ENCODE results near the gene FOXD3.

The FOXD3 gene

GRCh38 chr1:63321066-63321784 lies 1.1 kb upstream of the FOXD3 start:
- H3K9me3 ChIP-seq (ENCODE audit: control insufficient read depth in 2 of 2, low read length in 2 of 2) = peaks cover 0 to 3% of the 10 kb centered on the region in 2 donors
- no peak overlapping the region for H3K27ac ChIP-seq (ENCODE audit: low read depth in 2 of 2, low read length in 2 of 2)
- H3K4me1 ChIP-seq (ENCODE audit: control insufficient read depth in 2 of 2, insufficient read depth in 2 of 2, low read length in 2 of 2) = peaks cover 7 to 21% of the 10 kb centered on the region in 2 donors
- no peak overlapping the region for H3K4me3 ChIP-seq (ENCODE audit: low read length in 2 of 2)
- H3K36me3 ChIP-seq (ENCODE audit: control insufficient read depth in 2 of 2, insufficient read depth in 2 of 2, low read length in 2 of 2) = no peaks in the 10 kb centered on the region
- no peak overlapping the region for H3K9ac ChIP-seq (ENCODE audit: low read depth in 1 of 2, low read length in 2 of 2)
- H3K27me3 ChIP-seq (ENCODE audit: control insufficient read depth in 2 of 2, insufficient read depth in 2 of 2, low read length in 2 of 2) = peaks cover 62 to 88% of the 10 kb centered on the region in 2 donors

GRCh38 chr1:63321785-63322113 lies 618 bp upstream of the FOXD3 start:
- no peak overlapping the region for H3K9ac ChIP-seq (ENCODE audit: low read depth in 1 of 2, low read length in 2 of 2)
- peaks cover 64 to 90% of the 10 kb centered on the region in 2 donors for H3K27me3 ChIP-seq (ENCODE audit: control insufficient read depth in 2 of 2, insufficient read depth in 2 of 2, low read length in 2 of 2)
- H3K27ac ChIP-seq (ENCODE audit: low read depth in 2 of 2, low read length in 2 of 2) = no peak overlapping the region
- H3K36me3 ChIP-seq (ENCODE audit: control insufficient read depth in 2 of 2, insufficient read depth in 2 of 2, low read length in 2 of 2) = no peaks in the 10 kb centered on the region
- H3K4me3 ChIP-seq (ENCODE audit: low read length in 2 of 2) = peak overlapping the region; percentile 66 to 68
- H3K4me1 ChIP-seq (ENCODE audit: control insufficient read depth in 2 of 2, insufficient read depth in 2 of 2, low read length in 2 of 2) = peaks cover 7 to 21% of the 10 kb centered on the region in 2 donors
- H3K9me3 ChIP-seq (ENCODE audit: control insufficient read depth in 2 of 2, low read length in 2 of 2) = peaks cover 0 to 3% of the 10 kb centered on the region in 2 donors

- Histone ChIP-seq H3K4me1 (ENCODE audit: control insufficient read depth in 2 of 2, insufficient read depth in 2 of 2, low read length in 2 of 2) (peaks cover 7 to 21% of the 10 kb centered on the region in 2 donors), H3K27me3 (ENCODE audit: control insufficient read depth in 2 of 2, insufficient read depth in 2 of 2, low read length in 2 of 2) (peaks cover 72 to 92% of the 10 kb centered on the region in 2 donors), H3K27ac (ENCODE audit: low read depth in 2 of 2, low read length in 2 of 2) (peak overlapping the region in 1 of 2 donors; percentile 21), H3K4me3 (ENCODE audit: low read length in 2 of 2) (peak overlapping the region; percentile 66 to 68), H3K9ac (ENCODE audit: low read depth in 1 of 2, low read length in 2 of 2) (no peak overlapping the region), H3K9me3 (ENCODE audit: control insufficient read depth in 2 of 2, low read length in 2 of 2) (peaks cover 0 to 3% of the 10 kb centered on the region in 2 donors), H3K36me3 (ENCODE audit: control insufficient read depth in 2 of 2, insufficient read depth in 2 of 2, low read length in 2 of 2) (no peaks in the 10 kb centered on the region)
These were observed 837 bp downstream of the FOXD3 start for GRCh38 chr1:63322944-63323864.

GRCh38 chr1:63323865-63324778 lies 1.8 kb downstream of the FOXD3 start:
- Histone ChIP-seq H3K4me1 (ENCODE audit: control insufficient read depth in 2 of 2, insufficient read depth in 2 of 2, low read length in 2 of 2) (peaks cover 7 to 21% of the 10 kb centered on the region in 2 donors), H3K36me3 (ENCODE audit: control insufficient read depth in 2 of 2, insufficient read depth in 2 of 2, low read length in 2 of 2) (no peaks in the 10 kb centered on the region), H3K4me3 (ENCODE audit: low read length in 2 of 2) (peak overlapping the region; percentile 41 to 66), H3K9me3 (ENCODE audit: control insufficient read depth in 2 of 2, low read length in 2 of 2) (peaks cover 0 to 3% of the 10 kb centered on the region in 2 donors), H3K27ac (ENCODE audit: low read depth in 2 of 2, low read length in 2 of 2) (no peak overlapping the region), H3K9ac (ENCODE audit: low read depth in 1 of 2, low read length in 2 of 2) (no peak overlapping the region), H3K27me3 (ENCODE audit: control insufficient read depth in 2 of 2, insufficient read depth in 2 of 2, low read length in 2 of 2) (peaks cover 72 to 92% of the 10 kb centered on the region in 2 donors)

GRCh38 chr1:63324779-63325119 lies 2.4 kb downstream of the FOXD3 start:
- peaks cover 74 to 92% of the 10 kb centered on the region in 2 donors for H3K27me3 ChIP-seq (ENCODE audit: control insufficient read depth in 2 of 2, insufficient read depth in 2 of 2, low read length in 2 of 2)
- H3K9me3 ChIP-seq (ENCODE audit: control insufficient read depth in 2 of 2, low read length in 2 of 2) = peaks cover 0 to 3% of the 10 kb centered on the region in 2 donors
- no peaks in the 10 kb centered on the region for H3K36me3 ChIP-seq (ENCODE audit: control insufficient read depth in 2 of 2, insufficient read depth in 2 of 2, low read length in 2 of 2)
- H3K27ac ChIP-seq (ENCODE audit: low read depth in 2 of 2, low read length in 2 of 2) = no peak overlapping the region
- H3K4me3 ChIP-seq (ENCODE audit: low read length in 2 of 2) = peak overlapping the region in 1 of 2 donors; percentile 41
- H3K9ac ChIP-seq (ENCODE audit: low read depth in 1 of 2, low read length in 2 of 2) = no peak overlapping the region
- peaks cover 7 to 21% of the 10 kb centered on the region in 2 donors for H3K4me1 ChIP-seq (ENCODE audit: control insufficient read depth in 2 of 2, insufficient read depth in 2 of 2, low read length in 2 of 2)

- H3K27me3 ChIP-seq (ENCODE audit: control insufficient read depth in 2 of 2, insufficient read depth in 2 of 2, low read length in 2 of 2) = peaks cover 74 to 92% of the 10 kb centered on the region in 2 donors
These were observed 3.1 kb downstream of the FOXD3 start for GRCh38 chr1:63325279-63325985.

GRCh38 chr1:63326106-63326472 lies 3.7 kb downstream of the FOXD3 start:
- H3K4me1 ChIP-seq (ENCODE audit: control insufficient read depth in 2 of 2, insufficient read depth in 2 of 2, low read length in 2 of 2) = peaks cover 8 to 18% of the 10 kb centered on the region in 2 donors

More at GRCh38 chr1:63325279-63325985, 3.1 kb downstream of the FOXD3 start:
- H3K4me1 ChIP-seq (ENCODE audit: control insufficient read depth in 2 of 2, insufficient read depth in 2 of 2, low read length in 2 of 2) = peaks cover 8 to 20% of the 10 kb centered on the region in 2 donors
- no peaks in the 10 kb centered on the region for H3K36me3 ChIP-seq (ENCODE audit: control insufficient read depth in 2 of 2, insufficient read depth in 2 of 2, low read length in 2 of 2)
- no peak overlapping the region for H3K9ac ChIP-seq (ENCODE audit: low read depth in 1 of 2, low read length in 2 of 2)
- peaks cover 0 to 3% of the 10 kb centered on the region in 2 donors for H3K9me3 ChIP-seq (ENCODE audit: control insufficient read depth in 2 of 2, low read length in 2 of 2)
- H3K4me3 ChIP-seq (ENCODE audit: low read length in 2 of 2) = no peak overlapping the region
- H3K27ac ChIP-seq (ENCODE audit: low read depth in 2 of 2, low read length in 2 of 2) = no peak overlapping the region

GRCh38 chr1:63326473-63327380 lies 4.4 kb downstream of the FOXD3 start:
- Histone ChIP-seq H3K9me3 (ENCODE audit: control insufficient read depth in 2 of 2, low read length in 2 of 2) (no peaks in the 10 kb centered on the region), H3K27me3 (ENCODE audit: control insufficient read depth in 2 of 2, insufficient read depth in 2 of 2, low read length in 2 of 2) (peaks cover 73 to 93% of the 10 kb centered on the region in 2 donors), H3K4me3 (ENCODE audit: low read length in 2 of 2) (no peak overlapping the region), H3K4me1 (ENCODE audit: control insufficient read depth in 2 of 2, insufficient read depth in 2 of 2, low read length in 2 of 2) (peaks cover 8 to 13% of the 10 kb centered on the region in 2 donors), H3K9ac (ENCODE audit: low read depth in 1 of 2, low read length in 2 of 2) (no peak overlapping the region), H3K27ac (ENCODE audit: low read depth in 2 of 2, low read length in 2 of 2) (no peak overlapping the region), H3K36me3 (ENCODE audit: control insufficient read depth in 2 of 2, insufficient read depth in 2 of 2, low read length in 2 of 2) (no peaks in the 10 kb centered on the region)

More at GRCh38 chr1:63326106-63326472, 3.7 kb downstream of the FOXD3 start:
- Histone ChIP-seq H3K9me3 (ENCODE audit: control insufficient read depth in 2 of 2, low read length in 2 of 2) (peaks cover 0 to 3% of the 10 kb centered on the region in 2 donors), H3K9ac (ENCODE audit: low read depth in 1 of 2, low read length in 2 of 2) (no peak overlapping the region), H3K36me3 (ENCODE audit: control insufficient read depth in 2 of 2, insufficient read depth in 2 of 2, low read length in 2 of 2) (no peaks in the 10 kb centered on the region), H3K27me3 (ENCODE audit: control insufficient read depth in 2 of 2, insufficient read depth in 2 of 2, low read length in 2 of 2) (peaks cover 75 to 94% of the 10 kb centered on the region in 2 donors), H3K4me3 (ENCODE audit: low read length in 2 of 2) (no peak overlapping the region), H3K27ac (ENCODE audit: low read depth in 2 of 2, low read length in 2 of 2) (no peak overlapping the region)

Measured in mucosa of rectum (tissue), 2 donors.